Heart left ventricle (tissue), 16 donors: Measurements from ENCODE around the gene RNF17. TPM values are rescaled to one million over a fixed set of nuclear protein-coding genes. Genes with fewer than 3 reads are reported as not detected.

Experiments used
- ATAC-seq, 4 donors: fragments of 200-7000 bp; cut with Tn5 transposase; one replicate each; pipeline ENCODE4 v1.9.1; 2020 to 2022; ENCODE audit warnings: moderate library complexity in 4 of 4, mild to moderate bottlenecking in 3 of 4, moderate number of reproducible peaks in 1 of 4
- DNase-seq, 5 donors: peaks; one replicate each; pipeline ENCODE4 v3.0.0-alpha.2; 2020
- H3K27ac ChIP-seq, 12 donors: fragments of 200-600 bp; sonication (generic) in 4 of 12; one replicate each; pipeline versions ENCODE4 v1.5.0 to v1.8.0; 2016 to 2022; ENCODE audit warnings: mild to moderate bottlenecking in 2 of 12
- H3K27me3 ChIP-seq, 9 donors: fragments of 200-600 bp; sonication (generic) in 2 of 9; one replicate each; pipeline versions ENCODE4 v1.5.1 to v1.8.0; 2016 to 2022; ENCODE audit warnings: mild to moderate bottlenecking in 3 of 9
- H3K36me3 ChIP-seq, 9 donors: fragments of 200-600 bp; sonication (generic) in 2 of 9; one replicate each; pipeline versions ENCODE4 v1.5.0 to v1.8.0; 2018 to 2022; ENCODE audit warnings: mild to moderate bottlenecking in 2 of 9
- H3K4me1 ChIP-seq, 12 donors: fragments of 200-600 bp; sonication (generic) in 4 of 12; one replicate each; pipeline versions ENCODE4 v1.5.0 to v1.8.0; 2016 to 2022; ENCODE audit warnings: mild to moderate bottlenecking in 3 of 12
- H3K4me3 ChIP-seq, 12 donors: fragments of 200-600 bp; sonication (generic) in 4 of 12; one replicate each; pipeline versions ENCODE4 v1.5.0 to v1.8.0; 2017 to 2022; ENCODE audit warnings: mild to moderate bottlenecking in 9 of 12, moderate library complexity in 4 of 12
- H3K9me3 ChIP-seq, 12 donors: fragments of 200-600 bp; sonication (generic) in 4 of 12; one replicate each; pipeline versions ENCODE4 v1.5.0 to v1.8.0; 2016 to 2022; ENCODE audit warnings: mild to moderate bottlenecking in 1 of 12
- POLR2A ChIP-seq, 2 donors: fragments of 450-650 bp; IDR thresholded peaks; one replicate each; pipeline ENCODE4 v1.6.1; 2017; ENCODE audit warnings: antibody characterized with exemption in 2 of 2, mild to moderate bottlenecking in 2 of 2, moderate library complexity in 2 of 2
- WGBS, 4 donors: extraction: QIAGEN DNeasy Blood & Tissue Kit in 2 of 4; methylation state at CpG; one replicate each; pipeline versions ENCODE4 v1.1.5 to v1.1.7; 2013 to 2018; 5-methylcytosine and 5-hydroxymethylcytosine counted together
- intact Hi-C, 10 donors: fragments of 100-400 bp; cut with DNase I; formaldehyde crosslinking; loops; one replicate each; pipeline versions ENCODE4 v1.11.1 to v1.14.2; 2022
- polyA plus RNA-seq, 2 donors: library from polyadenylated mRNA; stranded (reverse); fragments of 200-250 nt; gene quantifications; one replicate each; pipeline ENCODE4 v1.2.3, GENCODE V29; 2013
- total RNA-seq, 9 donors: library from RNA; depleted of rRNA in 2 of 9; stranded (reverse); fragments of >200 nt in 2 of 9; fragmentation: NEBNext Ultra II Directional in 3 of 9; extraction: Animal tissue kit (Norgen Biotek cat#: 25700) in 3 of 9; gene quantifications; one replicate each; pipeline versions ENCODE4 v1.1.0 to v1.2.4, GENCODE V29; 2016 to 2023
- TF ChIP-seq, protein P1 (sequence below), 12 donors: fragments of 200-600 bp; sonication (generic) in 4 of 12; IDR thresholded peaks; one replicate each; pipeline versions ENCODE4 v1.5.0 to v1.8.0; 2018 to 2022; ENCODE audit warnings: antibody characterized with exemption in 12 of 12, mild to moderate bottlenecking in 5 of 12
- donor health status: ischemic (EF 13 %, LVEDD 7.1; RV severe dilation, severe dysfunction).
- donor health status: healthy with polysubstance abuse.
- donor health status: DM: no; HTN: yes; CAD: no.
- donor health status: DM: no; HTN: no; CAD: no.
- donor health status: ischemic (EF 25% LVEDD 6.9; RV normal size, moderate dysfunction).
- donor health status: ischemic (EF 25% LVEDD 5.7; RV mildly dilated, moderate dysfunction).
- donor health status: healthy.
- donor health status: DM: yes; HTN: yes; CAD: no.
- donor health status: ischemic (EF 35%, LVEDD 5.7; RV mildly dilated, moderate dysfunction).
- donor health status: nonischemic (EF 11% LVEDD 7.7; RV severe dilation, severe dysfunction).
- donor health status: DM: yes; HTN: yes; CAD: no.
- donor health status: PGD.
- donor health status: ischemic (EF 29% LVEDD 5.4; RV normal size, mild dysfunction).
- donor health status: nonischemic (EF 23%, LVEDD 6.1; RV moderate dilation, normal function).

Gene RNF17
- total and polyA plus RNA-seq, 11 donors = 0.13 to 0.17 (median 0.16) TPM; not detected in 8

GRCh38 chr13:24777171-24777570, 13.2 kb downstream of the RNF17 start:
- ATAC-seq = no peak
- no peak for TF ChIP-seq POLR2A (IDR thresholded peaks at IDR 0.05)
- TF ChIP-seq, protein P1, sequence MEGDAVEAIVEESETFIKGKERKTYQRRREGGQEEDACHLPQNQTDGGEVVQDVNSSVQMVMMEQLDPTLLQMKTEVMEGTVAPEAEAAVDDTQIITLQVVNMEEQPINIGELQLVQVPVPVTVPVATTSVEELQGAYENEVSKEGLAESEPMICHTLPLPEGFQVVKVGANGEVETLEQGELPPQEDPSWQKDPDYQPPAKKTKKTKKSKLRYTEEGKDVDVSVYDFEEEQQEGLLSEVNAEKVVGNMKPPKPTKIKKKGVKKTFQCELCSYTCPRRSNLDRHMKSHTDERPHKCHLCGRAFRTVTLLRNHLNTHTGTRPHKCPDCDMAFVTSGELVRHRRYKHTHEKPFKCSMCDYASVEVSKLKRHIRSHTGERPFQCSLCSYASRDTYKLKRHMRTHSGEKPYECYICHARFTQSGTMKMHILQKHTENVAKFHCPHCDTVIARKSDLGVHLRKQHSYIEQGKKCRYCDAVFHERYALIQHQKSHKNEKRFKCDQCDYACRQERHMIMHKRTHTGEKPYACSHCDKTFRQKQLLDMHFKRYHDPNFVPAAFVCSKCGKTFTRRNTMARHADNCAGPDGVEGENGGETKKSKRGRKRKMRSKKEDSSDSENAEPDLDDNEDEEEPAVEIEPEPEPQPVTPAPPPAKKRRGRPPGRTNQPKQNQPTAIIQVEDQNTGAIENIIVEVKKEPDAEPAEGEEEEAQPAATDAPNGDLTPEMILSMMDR (IDR thresholded peaks at IDR 0.05) = no peak
- WGBS, 4 donors = 81 to 100% (median 84%) methylated on average over 1 of the region's 1 CpG

GRCh38 chr13:24784319-24784718, 20.4 kb downstream of the RNF17 start:
- Histone ChIP-seq H3K27ac (no peak overlapping the region), H3K4me3 (no peak overlapping the region), H3K4me1 (no peaks in the 10 kb centered on the region), H3K9me3 (peaks cover 0 to 21% (median 7%) of the 10 kb centered on the region in 12 donors), H3K36me3 (no peaks in the 10 kb centered on the region), H3K27me3 (peaks cover 0 to 6% (median 0%) of the 10 kb centered on the region in 9 donors)
- TF ChIP-seq, protein P1 (IDR thresholded peaks at IDR 0.05) = no peak
- TF ChIP-seq POLR2A (IDR thresholded peaks at IDR 0.05) = no peak
- DNase-seq (no peak), ATAC-seq (no peak)
- WGBS, 4 donors = 24 to 40% (median 37%) methylated on average over 1 of the region's 1 CpG
- intact Hi-C loops = no loop called here

More at GRCh38 chr13:24777171-24777570, 13.2 kb downstream of the RNF17 start:
- H3K9me3 ChIP-seq = no peaks in the 10 kb centered on the region
- H3K27me3 ChIP-seq = peaks cover 0 to 19% (median 0%) of the 10 kb centered on the region in 9 donors
- no peaks in the 10 kb centered on the region for H3K36me3 ChIP-seq
- intact Hi-C loops = no loop called here
- no peak overlapping the region for H3K27ac ChIP-seq
- H3K4me1 ChIP-seq = no peaks in the 10 kb centered on the region
- H3K4me3 ChIP-seq = no peak overlapping the region
- no peak for DNase-seq

DNA sequence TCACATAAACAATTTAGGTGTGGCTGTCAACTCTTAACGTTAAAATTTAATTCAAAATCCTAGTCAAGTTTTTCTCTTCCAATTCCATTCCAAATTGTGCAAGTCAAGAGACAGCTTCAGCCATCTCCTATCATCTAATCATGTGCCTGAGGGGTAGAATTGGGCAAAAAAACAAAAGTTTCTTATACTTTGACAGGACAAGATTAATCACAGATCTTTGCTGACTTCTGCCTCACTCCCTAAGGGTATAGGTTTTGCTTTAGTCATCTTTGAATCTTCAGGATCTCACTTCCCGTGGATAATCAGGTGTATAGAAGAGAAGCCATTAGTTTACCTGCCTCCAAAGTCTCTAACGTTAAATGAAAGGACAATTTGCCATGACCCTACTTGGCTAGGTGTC, 24.6 kb downstream of the RNF17 start:
- peaks cover 0 to 11% (median 4%) of the 10 kb centered on the region in 12 donors for H3K9me3 ChIP-seq
- 64 to 81% (median 75%) methylated on average over 3 of the region's 3 CpGs for WGBS, 4 donors
- no peak overlapping the region for H3K27ac ChIP-seq
- ATAC-seq (no peak), DNase-seq (no peak)
- H3K36me3 ChIP-seq = no peaks in the 10 kb centered on the region
- no peaks in the 10 kb centered on the region for H3K4me1 ChIP-seq
- TF ChIP-seq, protein P1 (IDR thresholded peaks at IDR 0.05) = no peak
- TF ChIP-seq POLR2A (IDR thresholded peaks at IDR 0.05) = no peak
- intact Hi-C loops = no loop called here
- H3K27me3 ChIP-seq = peaks cover 0 to 6% (median 0%) of the 10 kb centered on the region in 9 donors
- no peak overlapping the region for H3K4me3 ChIP-seq

GRCh38 chr13:24802074-24802473, 38.1 kb downstream of the RNF17 start:
- Histone ChIP-seq H3K27me3 (no peaks in the 10 kb centered on the region), H3K4me1 (no peaks in the 10 kb centered on the region)

More at GRCh38 chr13:24802074-24802473, 38.1 kb downstream of the RNF17 start:
- WGBS, 4 donors = 81 to 94% (median 86%) methylated on average over 10 of the region's 10 CpGs
- TF ChIP-seq POLR2A (IDR thresholded peaks at IDR 0.05) = no peak
- TF ChIP-seq, protein P1 (IDR thresholded peaks at IDR 0.05) = no peak
- no peaks in the 10 kb centered on the region for H3K9me3 ChIP-seq
- H3K4me3 ChIP-seq = no peak overlapping the region
- no peak for ATAC-seq
- no peak overlapping the region for H3K27ac ChIP-seq
- intact Hi-C loops = no loop called here
- H3K36me3 ChIP-seq = no peaks in the 10 kb centered on the region
- DNase-seq = no peak
